ENCODE measurements around the gene TMPRSS5.

The TMPRSS5 gene

DNA sequence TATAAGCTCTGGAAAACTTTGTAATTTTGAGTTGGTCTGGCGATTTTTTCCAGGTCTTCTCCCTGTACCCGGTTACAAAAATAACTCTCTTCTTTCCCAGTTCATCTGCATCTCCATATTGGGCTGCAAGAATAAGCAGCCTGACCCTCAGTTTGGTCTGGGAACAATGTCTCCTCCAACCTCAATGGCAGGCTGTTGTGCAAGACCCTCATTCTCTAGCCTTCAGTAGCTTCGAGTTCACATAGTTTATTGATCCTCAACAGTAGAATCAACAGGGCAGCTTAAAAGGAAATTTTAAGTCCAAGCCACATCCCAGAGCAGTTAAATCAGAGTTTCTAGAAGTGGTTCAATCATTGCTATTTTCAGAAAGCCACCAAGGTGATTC is 35.3 kb downstream of the TMPRSS5 start:
- no CpG with 5 or more reads among the region's 3 CpGs for WGBS (ENCODE audit: extremely low coverage, insufficient coverage, low lambda C conversion rate)

DNA sequence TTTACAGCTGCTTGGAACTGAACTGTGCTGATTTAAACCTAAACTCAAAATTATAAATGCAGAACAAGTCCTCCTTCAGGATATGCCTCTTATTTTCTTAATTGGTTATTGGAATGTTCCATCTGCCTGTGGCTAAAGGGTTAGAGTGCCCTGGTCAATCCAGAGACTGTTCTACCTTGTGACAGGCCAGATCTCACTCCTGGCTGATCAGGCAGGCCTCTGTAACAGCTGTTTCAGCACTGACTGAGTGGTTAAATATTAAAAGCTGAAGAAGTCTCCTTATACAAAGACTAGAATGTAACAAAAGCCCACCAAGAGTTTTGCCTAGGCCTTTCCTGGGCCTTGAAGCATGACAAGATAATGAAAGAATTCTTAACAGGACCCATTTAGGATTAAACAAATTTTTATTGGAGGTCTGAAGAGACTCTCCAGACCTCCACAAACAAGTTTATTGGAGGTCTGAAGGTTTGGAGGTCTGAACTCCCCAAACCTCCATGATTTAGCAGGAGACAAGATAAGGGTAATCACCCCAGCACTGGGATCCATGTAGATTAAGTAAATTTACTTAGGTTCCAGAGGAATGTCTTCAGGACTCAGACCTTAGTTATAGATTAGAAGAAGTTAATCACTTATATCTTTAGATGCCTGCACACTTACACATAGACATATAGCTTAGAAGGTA is 35.8 kb downstream of the TMPRSS5 start:
- Histone ChIP-seq H3K36me3 (ENCODE audit: control insufficient read depth, insufficient read depth, low read length) (no peaks in the 10 kb centered on the region), H3K27me3 (ENCODE audit: insufficient read depth, low read length, poor library complexity) (no peaks in the 10 kb centered on the region), H3K23ac (ENCODE audit: low read length) (no peak overlapping the region), H2BK15ac (replicated peaks; ENCODE audit: low read depth) (no peak overlapping the region), H3K4me3 (ENCODE audit: low read length) (no peak overlapping the region), H3K4me1 (ENCODE audit: control insufficient read depth, low read depth, low read length) (peaks cover 5% of the 10 kb centered on the region), H3K27ac (ENCODE audit: low read depth, low read length) (no peak overlapping the region), H4K8ac (ENCODE audit: low read depth, low read length) (no peak overlapping the region), H2BK5ac (ENCODE audit: low read length) (no peak overlapping the region), H4K5ac (ENCODE audit: low read length) (no peak overlapping the region), H3K18ac (ENCODE audit: low read length) (no peak overlapping the region), H3K9ac (ENCODE audit: low read length) (no peak overlapping the region), H2AK5ac (ENCODE audit: low read length) (no peak overlapping the region), H3K4me2 (ENCODE audit: low read length) (no peak overlapping the region), H3K79me1 (ENCODE audit: low read length) (no peaks in the 10 kb centered on the region), H3K56ac (ENCODE audit: low read length) (peak overlapping the region; percentile 10), H3K4ac (ENCODE audit: low read depth, low read length) (no peak overlapping the region), H2BK120ac (ENCODE audit: low read depth, low read length) (no peak overlapping the region), H3K79me2 (ENCODE audit: control insufficient read depth, insufficient read depth, low read length) (no peaks in the 10 kb centered on the region)
- DNase-seq: no peak

More for the DNA sequence above, 35.3 kb downstream of the TMPRSS5 start:
- H3K27me3 ChIP-seq (ENCODE audit: insufficient read depth, low read length, poor library complexity): no peaks in the 10 kb centered on the region
- no peak overlapping the region for H3K4me3 ChIP-seq (ENCODE audit: low read length)
- H2BK5ac ChIP-seq (ENCODE audit: low read length): no peak overlapping the region
- H3K9ac ChIP-seq (ENCODE audit: low read length): no peak overlapping the region
- H3K79me1 ChIP-seq (ENCODE audit: low read length): no peaks in the 10 kb centered on the region
- H3K79me2 ChIP-seq (ENCODE audit: control insufficient read depth, insufficient read depth, low read length): no peaks in the 10 kb centered on the region
- DNase-seq: no peak
- no peak overlapping the region for H3K18ac ChIP-seq (ENCODE audit: low read length)
- H4K5ac ChIP-seq (ENCODE audit: low read length): no peak overlapping the region
- no peak overlapping the region for H3K23ac ChIP-seq (ENCODE audit: low read length)
- H3K4me2 ChIP-seq (ENCODE audit: low read length): no peak overlapping the region
- H3K4me1 ChIP-seq (ENCODE audit: control insufficient read depth, low read depth, low read length): peaks cover 5% of the 10 kb centered on the region
- no peaks in the 10 kb centered on the region for H3K36me3 ChIP-seq (ENCODE audit: control insufficient read depth, insufficient read depth, low read length)
- no peak overlapping the region for H2BK15ac ChIP-seq (replicated peaks; ENCODE audit: low read depth)
- no peak overlapping the region for H4K8ac ChIP-seq (ENCODE audit: low read depth, low read length)
- no peak overlapping the region for H2BK120ac ChIP-seq (ENCODE audit: low read depth, low read length)
- H2AK5ac ChIP-seq (ENCODE audit: low read length): no peak overlapping the region
- H3K4ac ChIP-seq (ENCODE audit: low read depth, low read length): no peak overlapping the region
- H3K56ac ChIP-seq (ENCODE audit: low read length): no peak overlapping the region
- H3K27ac ChIP-seq (ENCODE audit: low read depth, low read length): no peak overlapping the region

DNA sequence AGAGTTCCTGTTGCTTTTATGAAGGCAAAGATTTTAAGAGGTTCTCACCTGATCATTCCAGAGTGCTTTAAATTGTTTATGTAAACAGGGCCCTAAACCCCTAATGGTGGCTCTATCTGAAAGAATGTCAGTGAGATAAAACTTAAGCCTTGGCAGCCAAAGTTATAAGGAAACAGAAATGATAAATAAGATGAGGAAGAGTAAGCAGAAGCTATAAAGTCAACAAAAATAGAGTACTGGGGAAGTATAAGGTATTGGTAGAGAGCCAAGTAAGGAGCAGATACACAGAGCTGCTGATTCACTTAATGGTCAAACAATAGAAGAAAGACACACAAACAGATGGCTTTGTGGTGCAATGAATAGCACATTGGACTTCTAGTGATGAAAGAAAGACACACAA is 37.9 kb downstream of the TMPRSS5 start:
- peak overlapping the region; percentile 28 for H3K18ac ChIP-seq (ENCODE audit: low read length)

DNA sequence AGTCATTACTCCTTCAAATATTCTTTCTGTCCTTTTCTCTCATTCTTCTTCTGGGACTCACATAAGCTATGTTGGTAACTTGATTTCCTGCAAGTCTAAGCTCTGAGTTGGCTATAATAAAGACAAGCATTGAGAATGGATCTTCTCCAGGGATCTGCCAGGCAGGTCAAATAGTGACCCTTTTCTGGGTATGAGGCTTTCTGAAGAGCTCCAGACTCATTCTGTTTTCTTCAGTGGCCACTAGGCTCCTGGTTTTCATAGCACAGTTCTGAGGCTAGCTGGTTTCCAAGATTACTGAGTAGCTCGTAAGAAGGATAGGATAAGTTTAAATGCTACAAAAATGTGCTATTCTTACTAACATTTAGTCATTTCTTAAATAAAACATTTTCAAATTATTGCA is 38.3 kb downstream of the TMPRSS5 start:
- Histone ChIP-seq H3K56ac (ENCODE audit: low read length) (no peak overlapping the region), H2BK120ac (ENCODE audit: low read depth, low read length) (no peak overlapping the region), H3K79me1 (ENCODE audit: low read length) (no peaks in the 10 kb centered on the region), H2AK5ac (ENCODE audit: low read length) (no peak overlapping the region), H4K8ac (ENCODE audit: low read depth, low read length) (no peak overlapping the region), H3K79me2 (ENCODE audit: control insufficient read depth, insufficient read depth, low read length) (no peaks in the 10 kb centered on the region), H3K18ac (ENCODE audit: low read length) (no peak overlapping the region), H3K23ac (ENCODE audit: low read length) (peak overlapping the region; percentile 48), H3K4me1 (ENCODE audit: control insufficient read depth, low read depth, low read length) (peaks cover 5% of the 10 kb centered on the region), H4K5ac (ENCODE audit: low read length) (no peak overlapping the region), H3K27me3 (ENCODE audit: insufficient read depth, low read length, poor library complexity) (no peaks in the 10 kb centered on the region), H3K36me3 (ENCODE audit: control insufficient read depth, insufficient read depth, low read length) (no peaks in the 10 kb centered on the region), H3K4me3 (ENCODE audit: low read length) (no peak overlapping the region), H3K4me2 (ENCODE audit: low read length) (no peak overlapping the region), H2BK5ac (ENCODE audit: low read length) (no peak overlapping the region), H3K9ac (ENCODE audit: low read length) (no peak overlapping the region), H3K27ac (ENCODE audit: low read depth, low read length) (no peak overlapping the region), H3K4ac (ENCODE audit: low read depth, low read length) (no peak overlapping the region), H2BK15ac (replicated peaks; ENCODE audit: low read depth) (no peak overlapping the region)
- DNase-seq: no peak
- WGBS (ENCODE audit: extremely low coverage, insufficient coverage, low lambda C conversion rate): no CpG with 5 or more reads among the region's 1 CpG

More for the DNA sequence above, 37.9 kb downstream of the TMPRSS5 start:
- H3K27ac ChIP-seq (ENCODE audit: low read depth, low read length): no peak overlapping the region
- H3K4me1 ChIP-seq (ENCODE audit: control insufficient read depth, low read depth, low read length): peaks cover 5% of the 10 kb centered on the region
- H2BK120ac ChIP-seq (ENCODE audit: low read depth, low read length): no peak overlapping the region
- H2BK15ac ChIP-seq (replicated peaks; ENCODE audit: low read depth): no peak overlapping the region
- H3K9ac ChIP-seq (ENCODE audit: low read length): no peak overlapping the region
- no peak overlapping the region for H3K4me2 ChIP-seq (ENCODE audit: low read length)
- H3K27me3 ChIP-seq (ENCODE audit: insufficient read depth, low read length, poor library complexity): no peaks in the 10 kb centered on the region
- no peak overlapping the region for H2BK5ac ChIP-seq (ENCODE audit: low read length)
- H3K56ac ChIP-seq (ENCODE audit: low read length): no peak overlapping the region
- H3K36me3 ChIP-seq (ENCODE audit: control insufficient read depth, insufficient read depth, low read length): no peaks in the 10 kb centered on the region
- no peak overlapping the region for H2AK5ac ChIP-seq (ENCODE audit: low read length)
- no peak overlapping the region for H3K23ac ChIP-seq (ENCODE audit: low read length)
- H3K79me1 ChIP-seq (ENCODE audit: low read length): no peaks in the 10 kb centered on the region
- no peak overlapping the region for H4K5ac ChIP-seq (ENCODE audit: low read length)
- H4K8ac ChIP-seq (ENCODE audit: low read depth, low read length): no peak overlapping the region
- no peaks in the 10 kb centered on the region for H3K79me2 ChIP-seq (ENCODE audit: control insufficient read depth, insufficient read depth, low read length)
- DNase-seq: no peak
- no peak overlapping the region for H3K4ac ChIP-seq (ENCODE audit: low read depth, low read length)
- H3K4me3 ChIP-seq (ENCODE audit: low read length): no peak overlapping the region

DNA sequence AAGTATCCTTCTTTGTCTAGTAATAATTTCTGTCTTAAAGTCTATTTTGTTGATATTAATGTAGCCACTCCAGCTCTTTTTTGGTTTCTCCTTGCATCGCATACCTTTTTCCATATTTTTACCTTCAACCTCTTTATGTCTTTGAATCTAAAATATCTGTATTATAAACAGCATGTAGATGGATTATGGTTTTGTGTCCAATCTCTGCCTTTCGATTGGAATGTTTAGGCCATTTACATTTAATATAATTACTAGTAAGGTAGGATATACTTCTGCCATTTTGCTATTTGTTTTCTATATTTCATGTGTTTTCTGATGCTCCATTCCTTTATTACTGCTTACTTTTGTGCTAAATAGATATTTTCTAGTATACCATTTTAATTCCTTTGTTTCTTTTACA is 39.5 kb downstream of the TMPRSS5 start:
- H2BK5ac ChIP-seq (ENCODE audit: low read length): no peak overlapping the region
- no peak overlapping the region for H3K4ac ChIP-seq (ENCODE audit: low read depth, low read length)
- H3K36me3 ChIP-seq (ENCODE audit: control insufficient read depth, insufficient read depth, low read length): no peaks in the 10 kb centered on the region
- no peak overlapping the region for H2BK120ac ChIP-seq (ENCODE audit: low read depth, low read length)
- H3K23ac ChIP-seq (ENCODE audit: low read length): no peak overlapping the region
- H4K8ac ChIP-seq (ENCODE audit: low read depth, low read length): no peak overlapping the region
- H3K27me3 ChIP-seq (ENCODE audit: insufficient read depth, low read length, poor library complexity): no peaks in the 10 kb centered on the region
- peaks cover 5% of the 10 kb centered on the region for H3K4me1 ChIP-seq (ENCODE audit: control insufficient read depth, low read depth, low read length)
- H3K9ac ChIP-seq (ENCODE audit: low read length): no peak overlapping the region
- H2AK5ac ChIP-seq (ENCODE audit: low read length): no peak overlapping the region
- H3K79me1 ChIP-seq (ENCODE audit: low read length): no peaks in the 10 kb centered on the region
- DNase-seq: no peak
- H4K5ac ChIP-seq (ENCODE audit: low read length): no peak overlapping the region
- no peak overlapping the region for H3K27ac ChIP-seq (ENCODE audit: low read depth, low read length)
- no peak overlapping the region for H2BK15ac ChIP-seq (replicated peaks; ENCODE audit: low read depth)
- H3K79me2 ChIP-seq (ENCODE audit: control insufficient read depth, insufficient read depth, low read length): no peaks in the 10 kb centered on the region
- WGBS (ENCODE audit: extremely low coverage, insufficient coverage, low lambda C conversion rate): no CpG with 5 or more reads among the region's 2 CpGs
- no peak overlapping the region for H3K4me3 ChIP-seq (ENCODE audit: low read length)
- H3K56ac ChIP-seq (ENCODE audit: low read length): no peak overlapping the region
- H3K18ac ChIP-seq (ENCODE audit: low read length): no peak overlapping the region
- H3K4me2 ChIP-seq (ENCODE audit: low read length): no peak overlapping the region

DNA sequence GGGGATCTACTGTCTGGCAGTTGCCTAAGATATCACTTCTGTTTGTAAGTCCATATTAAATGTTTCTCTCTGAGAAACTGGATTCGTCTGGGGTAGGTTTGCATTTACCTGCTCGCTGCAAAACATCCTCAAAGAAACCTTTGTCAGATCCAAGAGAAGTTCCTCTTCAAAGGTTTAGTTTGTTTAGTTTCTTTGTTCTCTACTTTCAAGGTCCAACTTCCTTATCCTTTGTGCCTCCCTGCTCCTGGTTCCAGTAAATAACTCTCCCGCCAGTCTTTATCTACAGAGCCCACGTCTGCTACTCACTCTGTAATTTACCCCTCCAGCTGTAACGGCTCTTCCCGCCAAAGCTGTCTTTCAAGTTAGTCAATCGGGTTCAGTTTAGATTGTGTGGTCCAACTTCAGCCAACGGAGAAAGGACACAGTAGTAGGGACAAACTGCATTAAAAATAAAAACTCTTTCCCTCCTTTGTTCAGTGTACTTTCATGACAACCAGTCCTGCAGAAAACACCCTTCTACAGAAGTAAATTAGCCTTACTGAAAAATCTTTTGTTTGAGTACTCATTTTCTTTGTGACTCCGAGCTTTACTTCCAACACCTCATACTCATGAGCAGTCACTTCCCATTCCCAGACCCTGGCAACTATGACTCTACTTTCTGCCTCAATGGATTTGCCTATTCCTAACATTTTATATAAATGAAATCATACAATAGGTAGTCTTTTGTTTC is 41.0 kb downstream of the TMPRSS5 start:
- H3K9ac ChIP-seq (ENCODE audit: low read length): no peak overlapping the region
- no peak for DNase-seq

More for the DNA sequence above, 41.0 kb downstream of the TMPRSS5 start:
- Histone ChIP-seq H2BK15ac (replicated peaks; ENCODE audit: low read depth) (no peak overlapping the region), H4K8ac (ENCODE audit: low read depth, low read length) (no peak overlapping the region), H3K36me3 (ENCODE audit: control insufficient read depth, insufficient read depth, low read length) (no peaks in the 10 kb centered on the region), H2BK5ac (ENCODE audit: low read length) (no peak overlapping the region), H3K4ac (ENCODE audit: low read depth, low read length) (no peak overlapping the region), H3K27ac (ENCODE audit: low read depth, low read length) (no peak overlapping the region), H3K18ac (ENCODE audit: low read length) (no peak overlapping the region), H3K4me3 (ENCODE audit: low read length) (no peak overlapping the region), H4K5ac (ENCODE audit: low read length) (no peak overlapping the region), H3K79me2 (ENCODE audit: control insufficient read depth, insufficient read depth, low read length) (no peaks in the 10 kb centered on the region), H3K4me1 (ENCODE audit: control insufficient read depth, low read depth, low read length) (peaks cover 5% of the 10 kb centered on the region), H3K56ac (ENCODE audit: low read length) (no peak overlapping the region), H3K79me1 (ENCODE audit: low read length) (no peaks in the 10 kb centered on the region), H3K27me3 (ENCODE audit: insufficient read depth, low read length, poor library complexity) (no peaks in the 10 kb centered on the region), H2BK120ac (ENCODE audit: low read depth, low read length) (no peak overlapping the region), H2AK5ac (ENCODE audit: low read length) (no peak overlapping the region), H3K4me2 (ENCODE audit: low read length) (no peak overlapping the region), H3K23ac (ENCODE audit: low read length) (no peak overlapping the region)
- no CpG with 5 or more reads among the region's 9 CpGs for WGBS (ENCODE audit: extremely low coverage, insufficient coverage, low lambda C conversion rate)
